HFF-Myc (cell line): ENCODE measurements around the gene RSL1D1.

Source experiments
- DNase-seq: peaks from one replicate; pipeline ENCODE4 v3.0.0-alpha.2; 2011; ENCODE audit warnings: low read depth; ENCODE audit errors: extremely low read depth
- H3K4me3 ChIP-seq: replicated peaks from 2 replicates; pipeline ENCODE4 v1.5.1; 2011; ENCODE audit warnings: low read depth, mild to moderate bottlenecking, control low read depth, low read length
- CTCF ChIP-seq: IDR thresholded peaks from 2 replicates; pipeline ENCODE4 v1.5.1; 2012; ENCODE audit warnings: mild to moderate bottlenecking, low read depth, low read length, control low read depth; ENCODE audit errors: missing control alignments

The RSL1D1 gene

GRCh38 chr16:11784038-11784369 is 67.3 kb downstream of the RSL1D1 start:
- DNase-seq: no peak
- 0 out of 2 replicates have a peak overlapping the region, but pooled peaks have one; percentile 6 for H3K4me3 ChIP-seq

More at GRCh38 chr16:11784038-11784369, 67.3 kb downstream of the RSL1D1 start:
- TF ChIP-seq CTCF: no peak
